ENCODE measurements around the gene SMIM11.
"Not testable (repeated sequence)": the region's sequence is repeated elsewhere in the genome, so short reads cannot be mapped to it uniquely, and the experiment has no call there.

SMIM11 gene

DNA sequence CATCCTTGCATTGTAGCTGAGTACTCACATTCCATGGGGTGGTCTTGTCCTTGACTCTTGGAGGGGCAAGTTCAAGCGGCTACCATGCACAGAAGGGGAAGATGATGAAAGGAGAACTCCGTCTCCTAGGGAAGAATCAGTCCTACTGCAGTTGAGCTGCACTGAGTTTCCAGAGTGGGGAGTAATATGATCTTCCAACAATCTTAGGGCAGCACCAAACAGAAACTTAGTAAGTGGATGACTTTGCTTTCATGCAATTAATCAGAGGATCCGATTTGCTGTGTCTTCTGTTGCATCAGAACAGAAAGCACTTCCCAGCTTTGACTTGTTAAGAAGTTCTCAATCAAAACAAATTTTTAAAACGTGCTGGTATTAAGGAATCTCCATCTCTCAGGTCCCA lies 48.5 kb downstream of the SMIM11 start, which contains the start of gene SMIM34:
SMIM34 (minus strand) TSS at position 147 of the 400 bp plus-strand sequence; CDS start at position 35, 112 bp downstream.
- DNase-seq (ENCODE audit: low read depth) = not testable (repeated sequence)

DNA sequence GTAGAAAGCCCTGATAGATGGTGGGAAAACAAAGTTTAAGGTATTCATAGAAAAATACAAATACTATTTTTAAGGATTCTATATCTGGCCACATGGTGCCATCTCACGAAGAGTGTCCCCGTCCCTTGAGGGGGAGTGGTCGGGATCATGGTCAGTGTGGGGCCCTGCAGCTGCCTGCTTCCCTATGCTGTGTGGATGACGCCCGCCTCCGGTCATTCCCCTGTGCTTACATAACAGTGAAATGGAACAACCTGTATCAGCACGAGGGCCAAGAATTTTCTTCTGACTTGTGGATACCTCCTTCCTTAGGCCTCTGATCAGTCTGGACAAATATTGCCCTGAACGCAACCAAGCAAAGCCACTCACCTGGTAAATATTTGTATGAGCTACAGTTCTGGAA lies 52.0 kb downstream of the SMIM11 start:
- not testable (repeated sequence) for DNase-seq (ENCODE audit: low read depth)

DNA sequence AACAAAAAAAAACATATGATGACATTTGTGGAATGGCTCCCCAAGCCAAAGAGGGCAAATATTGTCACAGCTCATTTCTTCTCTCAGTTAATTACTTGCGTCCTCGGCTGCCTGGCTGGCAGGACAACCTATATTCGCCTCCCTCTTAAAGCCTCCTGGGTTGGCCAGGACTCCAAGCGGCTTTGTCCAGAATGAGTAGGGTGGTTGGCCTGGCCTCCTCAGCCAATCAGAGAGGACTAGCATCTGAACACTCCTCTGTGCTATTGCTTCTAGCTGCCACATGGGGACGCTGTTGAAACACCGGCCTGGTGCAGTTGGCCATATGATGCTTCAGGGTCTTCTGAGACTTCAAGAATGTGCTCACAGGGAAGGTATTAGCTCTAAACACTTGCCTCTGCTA lies 53.1 kb downstream of the SMIM11 start:
- not testable (repeated sequence) for DNase-seq (ENCODE audit: low read depth)

DNA sequence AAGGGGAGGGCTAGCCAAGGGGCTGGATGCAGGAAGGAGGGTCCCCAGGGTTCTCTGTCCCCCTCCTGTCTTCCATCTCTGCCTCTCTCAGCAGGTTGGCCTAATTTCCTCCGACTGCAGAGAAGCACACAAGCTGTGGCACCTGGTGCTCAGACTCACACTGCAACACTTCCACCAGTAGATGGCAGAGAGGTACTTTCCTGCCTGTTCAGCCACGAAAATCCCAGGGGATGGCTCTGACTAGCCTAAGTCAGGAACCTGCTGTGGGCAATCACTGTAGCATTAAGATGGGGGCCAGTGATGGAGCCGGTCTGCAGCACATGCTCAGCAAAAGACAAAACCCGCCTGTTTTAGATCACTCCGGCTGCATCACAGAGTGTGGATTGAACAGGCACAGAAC lies 54.4 kb downstream of the SMIM11 start:
- DNase-seq (ENCODE audit: low read depth) = not testable (repeated sequence)

Data from ELR (cell line).